SK-N-SH (cell line): ENCODE results near the gene EFEMP2. TPM values are rescaled to one million over a fixed set of nuclear protein-coding genes. Genes with fewer than 3 reads are reported as not detected.

Experiments
- CTCF ChIA-PET: fragments of 300-600, 350-600 bp; formaldehyde crosslinking; extraction: SDS; loops from one replicate; lab custom pipeline; 2021; lab: Yijun Ruan, JAX
- POLR2A ChIA-PET: fragments of 350-600 bp; sonication (Branson Sonifier 250); formaldehyde crosslinking; extraction: SDS; loops from one replicate; lab custom pipeline; 2020; ENCODE audit warnings: antibody characterized with exemption, inconsistent platforms; lab: Yijun Ruan, JAX
- DNase-seq: peaks from one replicate; pipeline ENCODE4 v3.0.0; 2012
- H2AFZ ChIP-seq: fragments of 200-600 bp; sonication (generic); 2 replicates; pipeline ENCODE4 v1.8.1; 2016; ENCODE audit warnings: antibody characterized with exemption, mild to moderate bottlenecking, low read depth
- H3F3A ChIP-seq: fragments of 200-600 bp; sonication (generic); replicated peaks from 2 replicates; pipeline ENCODE3; 2016; ENCODE audit warnings: antibody characterized with exemption, mild to moderate bottlenecking; ENCODE audit not compliant: insufficient read depth
- H3K27ac ChIP-seq, 2 experiments: fragments of 200-500 bp in 1 of 2; fragments of 200-600 bp in 1 of 2; sonication (Bioruptor generic) in 1 of 2; sonication (generic), shearing (Covaris generic) in 1 of 2; 2 replicates each; pipeline versions ENCODE4 v1.5.1 to v1.6.1; 2014 to 2016; ENCODE audit warnings: low read depth in 2 of 2, inconsistent platforms in 1 of 2, low read length in 1 of 2, mild to moderate bottlenecking in 1 of 2, mixed read lengths in 1 of 2
- H3K27me3 ChIP-seq: fragments of 200-600 bp; sonication (generic), shearing (Covaris generic); 2 replicates; pipeline ENCODE4 v1.6.1; 2016; ENCODE audit warnings: mixed run types; ENCODE audit not compliant: insufficient read depth
- H3K36me3 ChIP-seq, 2 experiments: fragments of 200-500 bp in 1 of 2; fragments of 200-600 bp in 1 of 2; sonication (Bioruptor generic) in 1 of 2; sonication (generic) in 1 of 2; replicated peaks in 1 of 2; 2 replicates each; pipeline versions ENCODE3 to v1.5.1; 2014 to 2016; ENCODE audit warnings: low read length in 1 of 2, mild to moderate bottlenecking in 1 of 2; ENCODE audit not compliant: insufficient read depth in 2 of 2, control insufficient read depth in 1 of 2
- H3K4me1 ChIP-seq, 2 experiments: fragments of 200-500 bp in 1 of 2; fragments of 200-600 bp in 1 of 2; sonication (Bioruptor generic) in 1 of 2; sonication (generic), shearing (Covaris generic) in 1 of 2; 2 replicates each; pipeline versions ENCODE4 v1.5.1 to v1.6.1; 2014 to 2016; ENCODE audit warnings: low read depth in 1 of 2, low read length in 1 of 2, mixed run types in 1 of 2; ENCODE audit not compliant: insufficient read depth in 2 of 2, control insufficient read depth in 1 of 2
- H3K4me2 ChIP-seq: fragments of 200-600 bp; sonication (generic), shearing (Covaris generic); 2 replicates; pipeline ENCODE4 v1.6.1; 2017; ENCODE audit warnings: mixed run types
- H3K4me3 ChIP-seq, 2 experiments: fragments of 200-500 bp in 1 of 2; fragments of 200-600 bp in 1 of 2; sonication (Bioruptor generic) in 1 of 2; sonication (generic), shearing (Covaris generic) in 1 of 2; 2 replicates each; pipeline versions ENCODE4 v1.5.1 to v1.8.1; 2014 to 2016; ENCODE audit warnings: low read depth in 2 of 2, inconsistent platforms in 1 of 2, low read length in 1 of 2, mild to moderate bottlenecking in 1 of 2, mixed read lengths in 1 of 2, moderate library complexity in 1 of 2
- H3K79me2 ChIP-seq: fragments of 200-600 bp; sonication (generic); 2 replicates; pipeline ENCODE4 v1.8.1; 2017; ENCODE audit warnings: mild to moderate bottlenecking; ENCODE audit not compliant: insufficient read depth
- H3K9ac ChIP-seq: fragments of 200-600 bp; sonication (generic); 2 replicates; pipeline ENCODE4 v1.6.1; 2017; ENCODE audit warnings: mixed run types
- H3K9me2 ChIP-seq: fragments of 200-600 bp; sonication (generic); 2 replicates; pipeline ENCODE4 v1.6.1; 2017; ENCODE audit warnings: mixed run types
- H3K9me3 ChIP-seq: fragments of 200-600 bp; sonication (generic); 2 replicates; pipeline ENCODE4 v1.6.1; 2017; ENCODE audit warnings: mixed run types, mild to moderate bottlenecking, moderate library complexity
- H4K20me1 ChIP-seq: fragments of 200-600 bp; sonication (generic); 2 replicates; pipeline ENCODE4 v1.6.1; 2017; ENCODE audit warnings: mild to moderate bottlenecking, mixed run types; ENCODE audit not compliant: insufficient read depth
- CHD2 ChIP-seq: fragments of 150-350 bp; IDR thresholded peaks from 2 replicates; pipeline ENCODE4 v1.6.1; 2018; ENCODE audit warnings: low read length; ENCODE audit not compliant: partially characterized antibody
- EP300 ChIP-seq, 2 experiments: IDR thresholded peaks; 2 replicates each; pipeline versions ENCODE4 v1.4.0 to v1.6.1; 2012; ENCODE audit warnings: borderline replicate concordance in 1 of 2, low read depth in 1 of 2, low read length in 1 of 2
- EZH2phosphoT487 ChIP-seq: fragments of 200-600 bp; sonication (generic); IDR thresholded peaks from 2 replicates; pipeline ENCODE4 v1.6.1; 2017; ENCODE audit warnings: low read depth, mixed run types, mild to moderate bottlenecking, antibody characterized with exemption, moderate library complexity, borderline replicate concordance
- FOXM1 ChIP-seq: IDR thresholded peaks from 2 replicates; pipeline ENCODE4 v1.4.0; 2012; ENCODE audit warnings: low read depth, mild to moderate bottlenecking
- GATA2 ChIP-seq: sonication (generic); formaldehyde crosslinking; IDR thresholded peaks from 2 replicates; pipeline ENCODE4 v1.5.0; 2020; ENCODE audit warnings: mild to moderate bottlenecking, missing genetic modification reagents
- JUND ChIP-seq: IDR thresholded peaks from 2 replicates; pipeline ENCODE4 v1.4.0; 2012
- MEF2A ChIP-seq: IDR thresholded peaks from 2 replicates; pipeline ENCODE4 v1.4.0; 2012; ENCODE audit warnings: low read depth, borderline replicate concordance
- NFIC ChIP-seq: IDR thresholded peaks from 2 replicates; pipeline ENCODE4 v1.4.0; 2012; ENCODE audit warnings: borderline replicate concordance
- POLR2AphosphoS5 ChIP-seq: IDR thresholded peaks from 2 replicates; pipeline ENCODE4 v1.6.1; 2012; ENCODE audit warnings: low read depth, low read length
- RAD21 ChIP-seq: IDR thresholded peaks from 2 replicates; pipeline ENCODE4 v1.6.1; 2012; ENCODE audit warnings: mild to moderate bottlenecking, low read length
- RCOR1 ChIP-seq: fragments of 150-350 bp; IDR thresholded peaks from 2 replicates; pipeline ENCODE4 v1.6.1; 2017; ENCODE audit warnings: antibody characterized with exemption, low read length
- RFX5 ChIP-seq: IDR thresholded peaks from 2 replicates; pipeline ENCODE4 v1.6.1; 2012; ENCODE audit warnings: mild to moderate bottlenecking, improper control_type of control experiment, low read length
- RXRA ChIP-seq: IDR thresholded peaks from 2 replicates; pipeline ENCODE4 v1.4.0; 2012; ENCODE audit warnings: low read depth, mild to moderate bottlenecking, borderline replicate concordance
- SMC3 ChIP-seq: IDR thresholded peaks from 2 replicates; pipeline ENCODE4 v1.6.1; 2012; ENCODE audit warnings: low read depth, low read length, improper control_type of control experiment
- TAF1 ChIP-seq: IDR thresholded peaks from 2 replicates; pipeline ENCODE4 v1.6.1; 2012; ENCODE audit warnings: low read depth, mild to moderate bottlenecking, low read length, moderate library complexity, borderline replicate concordance
- YY1 ChIP-seq: IDR thresholded peaks from 2 replicates; pipeline ENCODE4 v1.4.0; 2012; ENCODE audit warnings: low read depth, mild to moderate bottlenecking
- ZBTB33 ChIP-seq: IDR thresholded peaks from 2 replicates; pipeline ENCODE4 v1.4.0; 2012; ENCODE audit warnings: low read depth, borderline replicate concordance
- WGBS: methylation state at CpG from one replicate; pipeline ENCODE4 v1.1.6; 2017; ENCODE audit warnings: low lambda C conversion rate; 5-methylcytosine and 5-hydroxymethylcytosine counted together
- polyA plus RNA-seq, 3 experiments: library from polyadenylated mRNA; depleted of rRNA; stranded (reverse); fragments of >200 nt; gene quantifications; 2 replicates each; pipeline ENCODE4 v1.2.3, GENCODE V29; 2012
- TF ChIP-seq, protein P1 (sequence below): IDR thresholded peaks from 2 replicates; pipeline ENCODE4; 2012
- TF ChIP-seq, protein P2 (sequence below): IDR thresholded peaks from 2 replicates; pipeline ENCODE4 v1.4.0; 2012; ENCODE audit warnings: low read depth

Gene EFEMP2
- 194 and 203 TPM in 2 replicates for polyA plus RNA-seq (2012; rRNA removed)
- polyA plus RNA-seq (2012; cell fraction: cytosol; rRNA removed): 81.0 and 118 TPM in 2 replicates
- 444 and 585 TPM in 2 replicates for polyA plus RNA-seq (2012; cell fraction: nucleus; rRNA removed)

DNA sequence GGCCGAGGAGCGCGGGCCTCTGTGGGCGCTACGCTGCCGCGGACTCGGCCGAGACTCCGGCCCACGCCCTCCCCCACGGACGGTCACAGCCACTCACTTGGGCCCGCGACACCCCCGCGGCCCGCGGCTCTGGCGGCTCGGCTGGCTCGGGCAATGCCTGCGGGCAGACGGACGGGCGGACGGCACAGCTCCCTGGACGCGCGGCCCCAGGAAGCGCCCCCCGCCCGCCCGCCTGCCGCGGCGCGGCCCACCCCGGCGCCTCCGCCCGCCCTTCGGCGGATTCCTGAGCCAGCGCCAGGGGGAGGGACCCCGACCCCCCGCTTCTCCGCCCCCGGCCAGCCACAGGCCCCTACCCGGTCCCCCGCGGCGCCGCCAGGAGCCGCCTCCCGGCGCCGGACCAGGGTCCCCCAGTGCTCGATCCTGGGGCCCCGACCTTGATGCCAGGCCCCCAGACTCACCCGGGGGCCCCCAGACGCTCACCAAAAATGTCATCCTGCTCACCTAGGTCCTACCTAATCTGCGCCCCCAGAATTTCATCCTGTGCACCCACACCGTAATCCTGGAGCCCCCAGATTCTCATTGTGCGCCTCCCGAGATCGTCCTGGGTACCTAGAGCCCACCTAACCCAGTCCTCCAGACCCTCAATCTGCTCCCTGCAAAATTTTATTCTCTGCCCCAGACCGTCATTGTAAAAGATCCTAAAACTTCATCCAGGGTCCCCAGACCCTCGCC lies at the start of gene EFEMP2:
EFEMP2 (minus strand) TSS at position 215 of the 732 bp plus-strand sequence. CDS start 446 bp downstream, outside the sequence.
- Histone ChIP-seq H3K36me3 (peaks cover 23 to 31% of the 10 kb centered on the region in 2 experiments), H4K20me1 (no peaks in the 10 kb centered on the region), H3K4me3 (peak within 1 kb of the TSS; percentile 54 to 73), H3K79me2 (peaks cover 29% of the 10 kb centered on the region), H2AFZ (peak within 1 kb of the TSS; percentile 77; the same call in 1 of the 2 replicates), H3K27ac (peak within 1 kb of the TSS; percentile 77 to 93), H3K4me2 (peak within 1 kb of the TSS; percentile 97), H3K4me1 (peaks cover 19 to 26% of the 10 kb centered on the region in 2 experiments; a peak in 3 of 4 replicates), H3K27me3 (no peaks in the 10 kb centered on the region), H3K9me2 (no peaks in the 10 kb centered on the region), H3K9ac (peak within 1 kb of the TSS; percentile 70), H3F3A (peaks cover 30% of the 10 kb centered on the region), H3K9me3 (no peaks in the 10 kb centered on the region)
- POLR2A ChIA-PET: interaction anchor here (2.2 to 4.8 kb wide), 3 partner anchors 10 to 18 kb away, joined by 11 to 59 read pairs (median 11); partner anchors contain the start of genes CCDC85B, CFL1 and MUS81
- 10% methylated on average over 7 of the region's 69 CpGs for WGBS
- CTCF ChIA-PET: interaction anchor here (1.2 to 18.4 kb wide), 6 partner anchors 12 to 161 kb away, joined by 3 to 374 read pairs (median 7); partner anchors contain the start of genes CCDC85B, CTSW, FIBP and KAT5
- TF ChIP-seq, protein P1, sequence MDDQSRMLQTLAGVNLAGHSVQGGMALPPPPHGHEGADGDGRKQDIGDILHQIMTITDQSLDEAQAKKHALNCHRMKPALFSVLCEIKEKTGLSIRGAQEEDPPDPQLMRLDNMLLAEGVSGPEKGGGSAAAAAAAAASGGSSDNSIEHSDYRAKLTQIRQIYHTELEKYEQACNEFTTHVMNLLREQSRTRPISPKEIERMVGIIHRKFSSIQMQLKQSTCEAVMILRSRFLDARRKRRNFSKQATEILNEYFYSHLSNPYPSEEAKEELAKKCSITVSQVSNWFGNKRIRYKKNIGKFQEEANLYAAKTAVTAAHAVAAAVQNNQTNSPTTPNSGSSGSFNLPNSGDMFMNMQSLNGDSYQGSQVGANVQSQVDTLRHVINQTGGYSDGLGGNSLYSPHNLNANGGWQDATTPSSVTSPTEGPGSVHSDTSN: no peak
- TF ChIP-seq TAF1 (peak; percentile 20; the same call in 1 of the 2 replicates), EP300 (IDR thresholded peaks at IDR 0.05; ENCODE audit: borderline replicate concordance in 1 of 2, low read depth in 1 of 2, low read length in 1 of 2) (no peak), RCOR1 (no peak), POLR2AphosphoS5 (no peak), CHD2 (no peak)
- peak; percentile 79 for DNase-seq

DNA sequence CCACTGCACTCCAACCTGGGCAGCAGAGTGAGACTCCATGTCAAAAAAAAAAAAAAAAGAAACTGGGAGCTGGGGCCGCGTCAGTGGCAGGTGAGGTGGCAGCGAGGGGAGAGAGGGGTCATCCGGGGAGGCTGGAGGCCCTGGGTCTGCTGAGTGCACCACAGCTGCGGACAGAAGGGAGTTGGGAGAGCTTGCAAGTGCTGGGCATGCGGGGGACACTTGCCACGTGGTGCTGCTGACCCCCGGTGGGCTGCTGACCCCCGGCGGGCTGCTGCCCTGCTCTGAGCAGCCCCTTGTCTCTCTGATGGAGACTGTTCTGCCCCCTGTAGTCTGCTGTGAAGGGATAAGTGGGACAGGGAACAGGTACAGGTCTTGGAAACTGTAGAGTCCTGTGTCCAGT lies 49.3 kb upstream of the EFEMP2 start:
- H2AFZ ChIP-seq: no peak overlapping the region
- no peak overlapping the region for H3K9ac ChIP-seq
- H3K79me2 ChIP-seq: peaks cover 48% of the 10 kb centered on the region
- CTCF ChIA-PET: interaction anchor here (1.4 to 5.5 kb wide), 3 partner anchors 10 to 37 kb away, joined by 3 to 22 read pairs (median 20); no protein-coding TSS in a partner anchor
- H3F3A ChIP-seq: peaks cover 32% of the 10 kb centered on the region
- H3K9me3 ChIP-seq: no peaks in the 10 kb centered on the region
- H3K9me2 ChIP-seq: no peaks in the 10 kb centered on the region
- no peak overlapping the region for H3K27ac ChIP-seq
- no peak overlapping the region for H3K4me2 ChIP-seq
- no peaks in the 10 kb centered on the region for H3K27me3 ChIP-seq
- 98% methylated on average over 8 of the region's 10 CpGs for WGBS
- POLR2A ChIA-PET: no interaction called here
- TF ChIP-seq GATA2 (no peak), RFX5 (no peak), RCOR1 (no peak), RXRA (no peak), NFIC (no peak), JUND (no peak), EZH2phosphoT487 (no peak), YY1 (no peak), ZBTB33 (no peak), SMC3 (no peak), RAD21 (no peak), FOXM1 (no peak), EP300 (IDR thresholded peaks at IDR 0.05; ENCODE audit: borderline replicate concordance in 1 of 2, low read depth in 1 of 2, low read length in 1 of 2) (no peak), MEF2A (no peak)
- TF ChIP-seq, protein P1: no peak
- TF ChIP-seq, protein P2, sequence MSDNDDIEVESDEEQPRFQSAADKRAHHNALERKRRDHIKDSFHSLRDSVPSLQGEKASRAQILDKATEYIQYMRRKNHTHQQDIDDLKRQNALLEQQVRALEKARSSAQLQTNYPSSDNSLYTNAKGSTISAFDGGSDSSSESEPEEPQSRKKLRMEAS: no peak
- peaks cover 21 to 32% of the 10 kb centered on the region in 2 experiments; a peak in 3 of 4 replicates for H3K4me1 ChIP-seq
- no peak for DNase-seq
- no peak overlapping the region for H3K4me3 ChIP-seq
- H3K36me3 ChIP-seq: peaks cover 12 to 27% of the 10 kb centered on the region in 2 experiments
- 0 out of 2 replicates have a peak, but pooled peaks cover 4% of the 10 kb centered on the region for H4K20me1 ChIP-seq
